ENCODE measurements around the gene C5orf47. TPM values are rescaled to one million over a fixed set of nuclear protein-coding genes. Genes with fewer than 3 reads are reported as not detected.

C5orf47 gene, protein sequence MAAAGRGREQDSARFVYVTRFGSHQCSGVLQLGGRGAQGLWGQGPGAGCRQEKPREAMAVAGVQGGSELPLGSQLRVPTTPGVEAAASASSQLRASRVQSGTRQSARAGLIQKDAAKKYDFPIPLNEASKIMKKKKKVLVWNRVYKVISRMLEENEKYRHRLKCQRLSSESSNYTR
- total RNA-seq = not detected in 2 replicates

DNA sequence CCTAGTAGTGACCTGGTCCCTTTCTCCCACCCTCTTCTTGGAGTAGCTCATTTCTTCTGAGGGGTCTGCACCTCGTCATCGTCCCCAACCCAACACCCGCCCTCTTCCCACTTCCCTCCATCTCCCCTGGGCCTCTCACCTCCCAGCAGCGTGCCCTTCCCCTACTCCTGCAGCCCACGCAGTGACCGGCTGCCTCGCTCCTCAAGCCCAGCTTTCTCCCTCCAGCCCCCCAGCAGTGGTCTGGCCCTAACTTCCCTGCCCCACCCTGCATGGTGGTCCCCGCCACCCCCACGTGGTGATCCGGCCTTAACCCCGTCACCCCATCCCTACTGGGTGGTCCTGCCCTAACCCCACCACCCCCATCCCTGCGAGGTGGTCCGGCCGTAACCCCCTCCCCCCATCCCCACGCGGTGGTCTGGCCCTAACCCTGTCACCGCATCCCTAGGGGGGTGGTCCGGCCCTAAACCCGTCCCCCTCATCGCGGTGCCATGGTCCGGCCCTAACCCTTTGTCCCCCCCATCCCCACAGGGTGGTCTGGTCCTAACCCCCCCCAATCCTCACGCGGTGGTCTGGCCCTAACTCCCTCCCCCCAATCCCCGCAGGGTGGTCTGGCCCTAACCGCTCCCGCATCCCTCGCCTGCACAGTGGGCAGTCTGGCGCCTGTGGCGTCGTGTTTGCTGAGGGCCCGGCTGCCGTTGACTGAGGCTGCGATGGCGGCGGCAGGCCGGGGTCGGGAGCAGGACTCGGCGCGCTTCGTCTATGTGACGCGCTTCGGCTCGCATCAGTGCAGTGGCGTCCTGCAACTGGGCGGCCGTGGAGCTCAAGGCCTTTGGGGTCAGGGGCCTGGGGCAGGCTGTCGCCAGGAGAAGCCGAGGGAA lies at the start of gene C5orf47:
Gene C5orf47 (plus strand): TSS at position 617 of the 878 bp plus-strand sequence. CDS start 94 bp downstream, at position 711.

DNA sequence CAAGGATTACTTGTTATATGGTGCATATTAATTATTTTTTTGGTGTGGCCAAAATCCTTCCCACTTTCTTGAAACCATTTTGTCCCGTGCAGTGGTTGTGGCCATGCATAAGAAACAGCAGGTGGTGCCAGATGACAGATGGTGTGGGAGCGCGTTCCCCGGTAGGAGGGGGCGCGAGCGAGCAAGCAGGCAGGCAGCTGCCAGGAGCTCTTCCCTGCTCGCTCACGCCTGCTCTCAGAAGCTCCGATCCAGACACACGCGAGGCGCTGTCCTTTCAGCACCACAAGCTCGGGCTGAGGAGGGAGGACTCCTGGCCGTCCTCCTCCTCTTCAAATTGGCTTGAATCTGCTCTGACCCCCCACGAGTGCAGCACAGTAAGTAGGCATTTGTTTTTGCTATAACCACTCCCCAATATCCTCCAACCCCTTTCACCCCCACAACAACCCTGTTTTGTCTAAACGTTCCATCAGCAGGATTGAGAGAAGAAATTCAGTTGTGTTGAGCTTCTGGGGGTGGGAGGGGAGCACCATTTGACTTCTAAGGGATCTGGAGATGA lies 56.6 kb downstream of the C5orf47 start, which contains the start of gene NSG2:
Gene NSG2 (plus strand): TSS at position 237 of the 556 bp plus-strand sequence. CDS start 1,050 bp downstream, outside the sequence.

Other genes starting within 250 kb of the C5orf47 start
- gene CPEB4, start 100.8 kb upstream of the C5orf47 start, total RNA-seq = 26.1 and 30.6 TPM in 2 replicates
- gene NSG2, start 56.5 kb downstream of the C5orf47 start, total RNA-seq = not detected in 2 replicates